SW480 (cell line): ENCODE measurements around the gene CDK13.
"Not testable (repeated sequence)": the region's sequence is repeated elsewhere in the genome, so short reads cannot be mapped to it uniquely, and the experiment has no call there.

Experiments
- DNase-seq: peaks from one replicate; pipeline ENCODE4 v3.0.0-alpha.2; 2016; ENCODE audit warnings: low spot score

Gene CDK13

DNA sequence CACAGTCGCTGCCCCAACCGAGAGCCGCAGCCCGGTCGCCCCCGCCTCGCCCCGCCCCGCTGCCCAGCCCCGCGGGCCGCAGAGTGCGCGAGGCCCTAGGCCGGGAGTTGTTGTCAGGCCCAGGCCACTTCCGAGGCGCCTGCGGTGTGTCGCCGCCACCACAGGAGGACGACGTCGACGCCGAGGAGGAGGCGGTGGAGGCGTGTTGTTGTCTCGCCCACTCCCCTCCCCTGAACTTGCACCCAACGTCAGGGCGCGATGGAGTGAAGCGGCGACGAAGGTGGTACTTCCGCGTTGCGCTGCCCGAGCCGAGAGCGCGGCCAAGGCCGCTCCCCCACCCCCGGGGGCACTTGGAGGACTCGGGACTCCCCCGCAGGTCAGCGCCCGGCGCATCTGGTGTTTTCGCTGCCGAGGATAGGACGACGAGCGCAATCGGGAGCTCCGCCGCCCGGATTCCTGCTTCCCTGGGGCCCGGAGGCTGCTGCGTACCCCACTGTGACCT, at the start of gene CDK13:
CDK13 (plus strand) TSS at position 286 of the 502 bp plus-strand sequence. CDS start 386 bp downstream, outside the sequence.
- DNase-seq: peak; percentile 90

DNA sequence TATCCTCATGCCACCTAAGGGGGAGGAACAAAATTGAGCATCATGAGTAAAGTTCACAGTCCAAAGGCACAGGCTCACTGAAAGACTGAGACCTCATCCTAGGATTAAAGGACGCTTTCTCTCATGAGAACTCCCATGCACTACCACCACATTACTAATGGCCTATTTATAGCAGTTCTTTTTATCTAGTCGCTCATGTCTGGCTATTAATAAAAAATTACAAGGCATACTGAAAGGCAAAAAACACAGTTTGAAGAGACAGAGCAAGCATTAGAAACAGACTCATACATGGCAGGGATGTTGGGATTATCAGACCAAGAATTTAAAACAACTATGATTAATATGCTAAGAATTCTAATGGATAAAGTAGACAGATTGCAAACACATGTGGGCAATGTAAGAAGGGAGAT, 46.0 kb upstream of the CDK13 start:
- no peak for DNase-seq

DNA sequence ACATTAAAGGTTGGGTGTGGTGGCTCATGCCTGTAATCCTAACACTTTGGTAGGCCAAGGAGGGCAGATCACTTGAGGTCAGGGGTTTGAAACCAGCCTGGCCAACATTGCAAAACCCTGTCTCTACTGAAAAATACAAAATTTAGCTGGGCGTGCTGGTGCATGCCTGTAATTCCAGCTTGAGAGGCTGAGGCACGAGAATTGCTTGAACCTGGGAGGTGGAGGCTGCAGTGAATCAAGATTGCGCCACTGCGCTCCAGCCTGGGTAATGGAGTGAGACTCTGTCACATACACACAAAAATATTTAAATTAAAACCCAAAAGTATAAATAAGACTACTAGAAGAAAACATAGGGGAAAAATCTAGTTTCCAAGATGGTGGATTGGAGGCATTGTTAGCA, 41.9 kb upstream of the CDK13 start:
- DNase-seq: no peak

DNA sequence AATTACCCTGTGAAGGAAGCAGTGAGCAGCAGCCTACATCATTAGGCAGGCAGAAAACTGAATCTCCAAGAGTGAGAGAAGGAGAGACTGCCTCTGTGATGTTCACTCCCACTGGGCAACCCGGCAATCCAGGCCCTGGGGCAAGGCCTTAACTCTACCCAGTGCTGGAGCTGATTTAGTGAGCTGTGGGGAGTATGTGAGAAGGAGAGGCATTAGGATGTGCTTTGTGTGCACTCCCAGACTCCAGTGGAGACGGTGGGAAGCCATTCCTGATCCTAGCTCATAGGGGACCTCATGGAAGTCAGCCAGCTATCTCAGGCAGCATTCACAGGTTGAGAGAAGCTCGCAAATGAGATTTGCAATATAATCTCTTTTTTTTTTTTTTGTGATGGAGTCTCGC, 41.1 kb upstream of the CDK13 start:
- no peak for DNase-seq

DNA sequence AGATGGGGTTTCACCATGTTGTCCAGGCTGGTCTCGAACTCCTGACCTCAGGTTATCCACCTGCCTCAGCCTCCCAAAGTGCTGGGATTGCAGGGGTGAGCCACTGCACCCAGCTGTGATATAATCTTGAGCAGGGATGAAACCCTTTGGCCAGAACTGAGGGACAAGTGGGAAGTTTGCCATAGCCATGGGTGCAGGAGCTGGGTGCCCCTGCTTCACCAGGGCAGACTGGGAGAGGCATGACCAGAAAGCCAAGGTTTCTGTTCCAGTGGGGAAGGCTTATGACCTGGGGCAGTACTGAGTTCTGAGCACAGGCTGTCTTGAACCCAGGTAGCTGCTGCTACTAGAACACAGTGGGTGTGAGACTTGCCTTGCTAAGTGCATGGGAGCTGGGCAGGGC, 40.5 kb upstream of the CDK13 start:
- no peak for DNase-seq

DNA sequence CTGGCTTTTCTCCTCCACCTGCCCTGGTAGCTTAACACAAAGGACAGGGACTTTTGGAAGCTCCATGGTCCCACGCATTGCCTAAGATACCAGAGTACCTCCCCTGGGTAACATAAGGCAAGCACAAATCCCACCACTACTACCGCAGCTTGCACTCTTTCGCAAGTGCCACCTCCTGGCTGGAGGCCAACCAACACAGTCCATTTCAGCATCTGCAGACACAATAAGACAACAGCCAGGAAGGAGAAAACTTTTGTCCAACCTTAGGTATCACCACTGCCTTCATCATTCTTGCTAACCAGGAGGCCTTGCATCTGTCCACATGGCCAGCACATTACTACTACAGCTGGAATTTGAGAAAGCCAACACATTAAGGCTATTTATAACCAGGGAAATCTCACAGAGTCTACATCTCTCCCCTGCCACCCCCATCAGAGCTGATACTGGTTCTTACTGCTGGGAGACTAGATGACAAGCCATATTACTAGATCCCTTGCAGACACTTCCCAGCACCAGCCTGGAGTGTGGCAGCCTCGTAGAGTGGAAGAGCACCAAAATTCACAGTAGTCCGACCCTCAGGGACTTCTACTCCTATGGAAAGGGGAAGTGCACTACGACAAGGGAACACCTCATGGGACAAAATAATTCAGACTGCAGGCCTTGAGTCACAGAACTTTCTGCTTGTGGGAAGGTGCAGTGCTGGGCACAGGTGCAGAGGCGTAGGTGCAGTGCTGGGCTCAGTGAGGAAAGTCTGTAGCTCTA, 39.8 kb upstream of the CDK13 start:
- no peak for DNase-seq

DNA sequence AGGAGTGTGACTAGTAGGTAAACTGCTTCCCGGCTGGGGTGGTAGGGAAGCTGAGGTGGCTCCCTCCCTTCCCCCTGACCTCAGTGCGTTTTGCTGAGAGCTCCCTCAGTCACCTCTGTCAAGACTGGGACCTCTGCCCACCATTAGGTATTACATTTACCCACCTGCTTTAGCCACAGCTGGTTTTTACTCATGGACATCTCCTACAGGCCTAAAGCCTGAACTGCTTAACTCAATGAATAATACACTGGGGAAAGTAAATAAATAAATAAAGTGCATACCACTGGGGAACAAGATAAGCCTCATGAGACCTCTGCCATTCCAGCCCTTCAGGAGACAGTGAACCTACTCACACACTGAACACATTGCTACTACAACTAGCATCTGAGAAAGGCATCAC, 38.9 kb upstream of the CDK13 start:
- no peak for DNase-seq

DNA sequence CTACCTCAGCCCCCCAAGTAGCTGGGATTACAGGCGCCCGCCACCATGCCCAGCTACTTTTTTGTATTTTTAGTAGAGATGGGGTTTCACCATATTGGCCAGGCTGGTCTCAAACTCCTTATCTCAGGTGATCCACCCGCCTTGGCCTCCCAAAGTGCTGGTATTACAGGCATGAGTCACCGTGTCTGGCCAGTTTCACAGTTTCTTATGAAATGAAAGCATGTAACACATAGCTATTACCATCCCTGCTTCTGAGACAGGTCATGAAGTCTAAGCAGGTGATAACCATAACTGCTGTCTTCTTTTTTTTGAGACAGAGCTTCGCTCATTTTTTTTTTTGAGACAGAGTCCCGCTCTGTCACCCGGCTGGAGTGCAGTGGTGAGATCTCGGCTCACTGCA, 34.2 kb upstream of the CDK13 start:
- not testable (repeated sequence) for DNase-seq

DNA sequence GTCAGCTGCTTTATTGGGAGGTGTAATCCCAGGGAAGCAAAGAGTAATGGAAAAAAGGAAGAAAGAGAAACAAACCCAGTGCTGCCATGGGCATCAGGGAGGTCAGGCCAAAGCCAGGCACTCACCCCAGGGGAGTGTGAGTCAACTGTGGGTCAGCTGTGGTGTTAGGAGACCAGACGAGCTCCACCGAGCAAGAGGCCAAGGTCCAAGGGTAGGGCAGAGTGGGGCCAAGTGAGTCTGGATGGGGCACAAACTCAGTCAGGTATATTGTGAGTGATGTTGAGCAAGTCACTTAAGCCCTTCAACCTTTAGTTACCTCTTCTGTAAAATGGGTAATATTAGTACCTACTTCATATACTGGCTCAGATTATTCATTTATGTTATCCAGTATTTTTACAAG, 30.4 kb upstream of the CDK13 start:
- DNase-seq: no peak

DNA sequence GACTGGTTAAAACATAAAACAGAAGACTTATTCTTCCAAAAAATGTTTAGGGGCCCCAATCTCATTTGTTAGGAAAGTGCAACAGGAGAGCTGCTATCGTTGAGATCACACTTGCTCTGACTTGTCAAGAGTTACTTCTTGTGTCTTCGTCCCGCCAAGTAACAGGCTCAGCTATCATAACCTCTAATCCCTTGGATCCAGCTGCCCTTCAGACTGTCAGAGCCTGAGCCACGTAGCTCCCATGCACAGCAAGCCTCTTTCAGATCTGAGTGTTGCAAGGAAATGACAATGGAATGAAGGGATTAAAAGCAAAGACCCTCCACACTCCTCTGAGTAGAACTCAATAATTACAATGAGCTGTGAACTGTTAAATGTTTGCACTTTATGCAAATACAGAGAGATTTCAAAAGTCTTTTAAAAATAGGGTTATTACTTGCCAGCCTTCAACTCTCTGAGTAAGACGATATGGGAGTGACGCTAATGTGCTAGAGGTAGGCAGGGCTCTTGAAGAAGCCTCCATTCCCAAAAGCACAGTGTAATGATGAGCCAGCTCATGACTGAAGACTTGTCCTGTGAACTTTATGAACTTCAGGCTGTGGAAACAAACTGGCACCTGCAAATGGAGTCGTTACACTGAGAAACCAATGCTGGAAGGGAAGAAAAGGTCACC, 28.4 kb upstream of the CDK13 start:
- DNase-seq: no peak

DNA sequence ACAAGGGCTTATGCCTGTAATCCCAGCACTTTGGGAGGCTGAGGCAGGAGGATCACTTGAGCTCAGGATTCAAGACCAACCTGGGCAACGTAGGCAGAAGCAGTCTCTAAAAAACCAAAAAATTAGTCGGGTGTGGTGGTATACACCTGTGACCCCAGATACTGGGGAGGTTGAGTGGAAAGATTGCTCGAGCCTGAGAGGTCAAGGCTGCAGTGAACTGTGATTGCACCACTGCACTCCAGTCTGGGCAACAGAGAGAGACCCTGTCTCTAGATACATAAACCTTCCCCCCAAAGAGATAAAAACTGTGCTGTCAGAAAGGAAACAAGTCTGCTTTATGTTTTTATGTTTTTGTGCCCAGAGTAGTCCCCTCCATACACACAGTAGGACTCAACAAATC, 27.5 kb upstream of the CDK13 start:
- no peak for DNase-seq

DNA sequence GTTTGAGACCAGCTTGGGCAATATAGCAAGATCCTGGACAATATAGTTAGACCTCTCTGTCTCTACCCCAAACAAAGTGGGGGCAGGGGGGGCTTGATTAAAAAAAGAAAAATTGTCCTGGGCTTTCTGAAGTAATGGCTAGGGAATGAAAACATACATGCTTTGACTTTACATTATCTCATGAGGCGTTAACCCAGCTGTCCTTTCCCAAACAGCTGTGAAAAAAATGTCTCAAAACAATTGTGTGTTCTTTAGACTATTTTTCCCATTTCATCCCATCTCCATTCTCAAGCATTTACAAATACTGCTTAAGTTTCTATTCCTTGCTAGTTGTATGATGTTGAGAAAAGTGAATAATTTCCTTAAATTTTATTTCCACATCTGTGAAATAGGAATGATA, 27.0 kb upstream of the CDK13 start:
- no peak for DNase-seq

DNA sequence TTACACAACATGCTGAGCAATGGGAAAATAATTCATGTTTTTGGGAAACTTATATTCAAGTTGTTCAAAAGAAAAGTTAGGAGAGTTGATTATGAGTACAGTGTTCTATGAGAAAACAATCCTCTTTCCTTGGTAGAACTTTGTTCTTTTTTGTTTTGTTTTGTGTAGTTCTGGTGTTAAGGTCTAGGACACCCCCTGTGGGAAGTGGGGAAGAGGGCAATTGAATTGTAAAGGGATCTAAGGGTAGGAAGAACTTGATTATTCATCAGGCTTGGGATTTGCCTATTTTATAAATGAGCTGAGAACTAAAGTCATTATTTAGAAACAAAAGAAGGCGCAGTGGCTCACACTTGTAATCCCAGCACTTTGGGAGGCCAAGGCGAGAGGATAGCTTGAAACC, 25.9 kb upstream of the CDK13 start:
- no peak for DNase-seq

DNA sequence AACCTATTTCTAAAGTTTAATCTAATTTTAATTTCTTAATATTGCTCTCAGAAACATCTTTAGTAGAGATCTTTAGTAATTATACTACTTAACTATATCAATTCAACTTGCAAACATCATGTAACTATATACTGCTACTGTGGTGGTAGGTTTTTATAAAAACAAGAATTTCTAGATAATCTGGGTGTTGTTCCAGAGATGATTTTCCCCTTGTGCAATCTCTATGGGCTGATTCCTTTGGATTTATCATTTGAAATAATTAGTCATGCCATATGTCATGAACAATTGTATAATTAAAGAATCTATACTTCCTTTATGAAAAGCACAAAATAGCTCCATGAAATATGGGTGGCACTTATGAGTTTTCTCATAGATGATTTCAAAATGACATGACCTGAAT, 23.9 kb upstream of the CDK13 start:
- DNase-seq: no peak

DNA sequence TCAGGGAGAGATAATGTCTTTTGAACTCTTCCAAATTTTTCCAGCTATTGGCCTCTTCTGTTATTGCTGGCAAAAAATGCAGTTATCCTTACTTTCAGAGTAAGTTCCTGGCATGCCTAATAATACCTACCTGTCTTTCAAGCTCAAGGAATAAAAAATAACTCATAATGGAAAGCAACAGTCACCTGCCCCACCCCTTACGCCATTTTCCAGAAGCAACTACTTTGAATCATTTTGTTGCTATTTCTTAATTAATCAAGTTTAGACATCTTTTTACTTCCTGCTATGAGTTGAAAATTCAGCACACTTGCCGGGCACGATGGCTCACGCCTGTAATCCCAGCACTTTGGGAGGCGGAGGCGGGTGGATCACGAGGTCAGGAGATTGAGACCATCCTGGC, 23.0 kb upstream of the CDK13 start:
- no peak for DNase-seq

DNA sequence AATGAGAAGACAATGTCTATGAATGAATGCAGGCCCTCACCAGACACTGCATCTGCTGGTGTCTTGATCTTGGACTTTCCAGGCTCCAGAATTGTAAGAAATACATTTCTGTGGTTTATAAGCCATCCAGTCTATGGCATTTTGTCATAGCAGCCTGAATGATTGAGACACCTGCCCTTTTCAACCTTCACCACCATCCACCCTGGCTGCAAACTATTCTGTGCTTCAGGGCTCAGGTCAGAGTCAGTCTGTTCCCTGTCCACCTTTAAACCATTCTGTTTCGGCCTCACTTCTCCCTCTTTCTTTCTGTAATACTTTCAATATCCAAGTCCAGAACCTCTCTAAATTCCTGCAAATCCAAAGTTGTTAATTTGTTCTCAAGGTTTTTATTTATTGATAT, 15.9 kb upstream of the CDK13 start:
- DNase-seq: no peak

DNA sequence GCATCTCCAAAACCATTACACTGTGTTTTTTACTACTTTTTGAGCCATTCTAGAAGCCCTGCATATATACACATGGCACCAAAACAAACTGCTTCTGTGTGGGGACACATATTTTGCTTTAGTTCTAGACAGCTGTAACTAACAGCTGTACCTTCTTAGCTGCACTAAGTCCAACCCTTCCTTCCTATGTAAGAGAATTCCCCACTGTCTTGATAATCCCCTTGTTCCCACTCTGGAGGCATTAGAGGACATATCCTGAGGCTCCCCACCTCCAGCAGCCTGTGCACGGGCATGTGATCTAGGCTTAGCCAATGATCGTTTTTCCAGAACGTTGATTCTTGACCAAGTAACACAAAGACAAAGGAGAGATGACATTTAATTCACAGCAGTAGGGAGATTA, 13.3 kb upstream of the CDK13 start:
- no peak for DNase-seq

DNA sequence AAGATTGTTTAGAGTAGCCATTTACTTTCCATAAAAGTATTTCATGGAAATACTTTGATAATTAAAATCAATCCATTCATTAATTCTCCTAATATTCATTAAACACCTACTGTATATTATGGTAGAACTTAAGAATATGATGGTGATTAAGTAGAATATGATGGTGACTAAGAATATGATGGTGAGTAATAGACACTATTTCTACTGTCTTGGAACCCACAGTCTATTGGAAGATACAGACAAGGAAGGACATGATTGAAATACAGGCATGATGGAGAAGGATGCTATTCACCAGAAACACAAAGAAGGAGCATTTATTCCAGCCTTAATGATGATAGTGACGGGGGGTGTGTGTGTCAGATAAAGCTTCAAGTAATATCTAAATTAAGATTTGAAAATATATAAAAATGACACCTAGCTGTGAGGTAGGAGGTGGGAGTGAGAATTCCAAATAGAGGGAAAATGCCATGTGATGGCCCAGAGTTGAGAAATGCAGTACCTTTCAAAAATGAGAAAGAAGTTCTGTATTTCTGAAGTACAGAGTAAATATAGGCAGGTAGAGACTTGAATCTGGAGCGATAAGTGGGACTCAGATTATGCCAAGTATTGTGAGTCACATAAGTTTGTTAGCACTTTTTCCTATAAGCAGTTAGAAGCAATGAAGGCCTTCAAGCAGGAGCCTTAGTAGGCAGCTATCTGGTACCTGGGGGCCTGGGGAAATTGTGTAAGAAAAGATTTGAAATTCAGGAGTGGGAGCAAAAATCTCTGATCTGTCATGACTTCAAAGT, 12.5 kb upstream of the CDK13 start:
- DNase-seq: no peak

DNA sequence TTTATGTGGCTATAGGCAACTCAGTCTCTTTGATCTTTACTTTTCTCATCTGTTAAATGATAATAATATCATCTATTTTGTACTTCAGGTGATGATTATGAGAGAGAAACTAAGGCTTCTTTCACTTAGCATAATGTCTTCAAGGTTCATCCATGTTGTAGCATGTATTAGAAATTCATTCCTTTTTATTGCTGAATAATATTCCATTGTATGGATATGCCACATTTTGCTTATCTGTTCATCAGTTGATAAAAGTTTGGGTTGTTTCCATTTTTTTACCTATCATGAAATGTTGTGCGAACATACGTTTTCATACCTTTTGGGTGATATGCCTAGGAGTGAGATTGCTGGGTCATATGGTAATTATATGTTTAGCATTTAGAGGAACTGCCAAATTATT, 7.2 kb upstream of the CDK13 start:
- DNase-seq: no peak

DNA sequence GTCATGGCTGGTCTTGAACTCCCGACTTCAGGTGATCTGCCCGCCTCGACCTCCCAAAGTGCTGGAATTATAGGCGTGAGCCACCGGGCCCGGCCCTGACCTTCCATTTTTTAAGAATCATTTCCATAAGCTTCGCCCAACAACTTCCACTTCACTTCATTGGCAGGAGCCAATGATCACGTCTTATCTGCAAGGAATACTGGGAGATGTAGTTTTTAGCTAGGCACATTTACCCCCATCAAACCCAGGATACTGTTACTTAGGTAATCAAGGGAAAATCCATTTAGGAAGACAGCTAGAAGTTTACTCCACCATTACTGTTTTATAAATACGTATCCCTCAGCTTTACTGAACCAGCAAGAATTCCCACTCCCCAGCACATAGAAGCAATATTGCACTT, 3.4 kb upstream of the CDK13 start:
- DNase-seq: no peak

DNA sequence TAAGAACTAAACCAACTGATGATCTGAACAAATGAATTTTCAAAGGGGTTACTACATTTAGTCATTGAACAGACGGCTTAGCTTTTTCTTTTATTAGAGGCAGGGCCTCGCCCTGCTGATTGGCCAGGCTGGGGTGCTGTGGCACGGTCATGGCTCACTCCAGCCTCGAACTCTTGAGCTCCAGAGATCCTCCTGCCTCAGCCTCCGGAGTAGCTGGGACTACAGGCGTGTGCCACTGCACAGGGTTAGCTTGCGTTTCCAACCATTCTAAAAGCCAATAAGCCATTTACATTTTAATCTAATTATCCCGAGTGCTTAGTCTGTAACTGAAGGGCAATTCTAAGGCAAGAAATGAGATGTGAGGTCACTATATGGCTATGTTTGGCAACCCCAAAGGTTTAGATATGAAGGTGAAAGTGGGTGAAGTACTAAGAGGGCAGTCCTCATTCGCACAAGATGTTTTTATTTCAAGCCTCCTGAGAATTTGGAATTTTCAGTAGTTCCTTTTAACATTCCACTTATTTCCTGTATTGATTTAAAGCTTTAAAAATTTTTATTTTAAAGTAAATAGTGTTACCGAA, 1.6 kb upstream of the CDK13 start:
- peak; percentile 32 for DNase-seq
